ENCODE data around the gene ITIH1.

Gene ITIH1

DNA sequence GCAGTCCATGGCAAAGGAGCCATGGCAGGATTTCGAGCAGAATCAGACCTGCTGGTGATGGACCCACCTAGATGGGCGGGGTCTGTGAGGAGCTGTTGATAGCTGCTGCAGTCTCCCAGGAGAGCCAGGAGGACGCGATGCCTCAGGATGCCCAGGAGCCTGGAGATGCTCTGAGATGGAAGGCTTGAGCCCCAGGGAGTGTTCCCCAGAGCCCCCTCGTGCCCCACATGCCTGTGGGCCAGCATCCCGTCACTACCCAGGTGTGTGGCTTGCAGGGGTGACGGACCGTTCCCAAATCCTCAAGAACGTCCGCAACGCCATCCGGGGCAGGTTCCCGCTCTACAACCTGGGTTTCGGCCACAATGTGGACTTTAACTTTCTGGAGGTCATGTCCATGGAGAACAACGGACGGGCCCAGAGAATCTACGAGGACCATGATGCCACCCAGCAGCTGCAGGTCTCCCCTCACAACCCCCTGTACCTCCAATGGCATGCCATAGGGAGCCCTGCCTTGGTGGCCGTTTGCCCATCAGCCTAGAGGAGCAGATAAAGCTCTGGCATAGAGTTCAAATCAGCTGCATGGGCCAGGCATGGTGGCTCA, 6.7 kb downstream of the ITIH1 start:
- no peak for TF ChIP-seq SIN3A (IDR thresholded peaks at IDR 0.05; ENCODE audit: borderline replicate concordance, insufficient read depth, low read length)
- no peak for TF ChIP-seq POLR2AphosphoS5 (IDR thresholded peaks at IDR 0.05; ENCODE audit: low read depth, low read length)
- TF ChIP-seq FOXP2 (optimal IDR thresholded peaks at IDR 0.05; ENCODE audit: borderline replicate concordance, extremely low read depth, extremely low read length, insufficient read depth), result no peak
- no peak for TF ChIP-seq TAF1 (IDR thresholded peaks at IDR 0.05; ENCODE audit: borderline replicate concordance, insufficient read depth, low read length)

DNA sequence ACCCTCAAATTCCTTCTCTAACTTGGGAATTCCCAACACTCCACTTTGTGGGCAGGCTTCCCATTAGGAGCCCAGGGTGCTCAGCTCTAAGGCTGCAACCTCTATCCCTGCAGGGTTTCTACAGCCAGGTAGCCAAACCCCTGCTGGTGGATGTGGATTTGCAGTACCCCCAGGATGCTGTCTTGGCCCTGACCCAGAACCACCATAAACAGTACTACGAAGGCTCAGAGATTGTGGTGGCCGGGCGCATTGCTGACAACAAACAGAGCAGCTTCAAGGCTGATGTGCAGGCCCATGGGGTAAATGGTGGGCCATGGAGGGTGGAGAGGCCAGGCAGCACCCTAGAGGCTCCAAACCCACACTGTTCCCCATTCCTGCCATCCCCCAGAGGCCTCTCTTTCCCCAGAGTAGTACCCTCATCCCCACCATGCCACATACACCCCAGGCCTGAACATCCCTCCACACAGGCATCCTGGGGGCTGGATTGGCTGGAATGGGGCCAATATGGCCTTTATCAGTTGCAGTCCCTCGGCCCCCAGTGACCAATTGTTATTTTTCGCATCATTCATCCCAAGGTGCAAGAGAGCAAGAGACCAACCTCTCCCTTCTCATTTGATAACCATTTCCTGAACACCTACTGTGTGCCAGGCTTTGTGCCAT, 7.7 kb downstream of the ITIH1 start:
- TF ChIP-seq, protein P1, sequence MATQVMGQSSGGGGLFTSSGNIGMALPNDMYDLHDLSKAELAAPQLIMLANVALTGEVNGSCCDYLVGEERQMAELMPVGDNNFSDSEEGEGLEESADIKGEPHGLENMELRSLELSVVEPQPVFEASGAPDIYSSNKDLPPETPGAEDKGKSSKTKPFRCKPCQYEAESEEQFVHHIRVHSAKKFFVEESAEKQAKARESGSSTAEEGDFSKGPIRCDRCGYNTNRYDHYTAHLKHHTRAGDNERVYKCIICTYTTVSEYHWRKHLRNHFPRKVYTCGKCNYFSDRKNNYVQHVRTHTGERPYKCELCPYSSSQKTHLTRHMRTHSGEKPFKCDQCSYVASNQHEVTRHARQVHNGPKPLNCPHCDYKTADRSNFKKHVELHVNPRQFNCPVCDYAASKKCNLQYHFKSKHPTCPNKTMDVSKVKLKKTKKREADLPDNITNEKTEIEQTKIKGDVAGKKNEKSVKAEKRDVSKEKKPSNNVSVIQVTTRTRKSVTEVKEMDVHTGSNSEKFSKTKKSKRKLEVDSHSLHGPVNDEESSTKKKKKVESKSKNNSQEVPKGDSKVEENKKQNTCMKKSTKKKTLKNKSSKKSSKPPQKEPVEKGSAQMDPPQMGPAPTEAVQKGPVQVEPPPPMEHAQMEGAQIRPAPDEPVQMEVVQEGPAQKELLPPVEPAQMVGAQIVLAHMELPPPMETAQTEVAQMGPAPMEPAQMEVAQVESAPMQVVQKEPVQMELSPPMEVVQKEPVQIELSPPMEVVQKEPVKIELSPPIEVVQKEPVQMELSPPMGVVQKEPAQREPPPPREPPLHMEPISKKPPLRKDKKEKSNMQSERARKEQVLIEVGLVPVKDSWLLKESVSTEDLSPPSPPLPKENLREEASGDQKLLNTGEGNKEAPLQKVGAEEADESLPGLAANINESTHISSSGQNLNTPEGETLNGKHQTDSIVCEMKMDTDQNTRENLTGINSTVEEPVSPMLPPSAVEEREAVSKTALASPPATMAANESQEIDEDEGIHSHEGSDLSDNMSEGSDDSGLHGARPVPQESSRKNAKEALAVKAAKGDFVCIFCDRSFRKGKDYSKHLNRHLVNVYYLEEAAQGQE (IDR thresholded peaks at IDR 0.05; ENCODE audit: insufficient read depth in 1 of 2, low read depth in 2 of 2, low read length in 2 of 2), result no peak
- TF ChIP-seq TAF1 (IDR thresholded peaks at IDR 0.05; ENCODE audit: borderline replicate concordance, insufficient read depth, low read length) (no peak), SIN3A (IDR thresholded peaks at IDR 0.05; ENCODE audit: borderline replicate concordance, insufficient read depth, low read length) (no peak), POLR2AphosphoS5 (IDR thresholded peaks at IDR 0.05; ENCODE audit: low read depth, low read length) (no peak), FOXP2 (optimal IDR thresholded peaks at IDR 0.05; ENCODE audit: borderline replicate concordance, extremely low read depth, extremely low read length, insufficient read depth) (no peak)

DNA sequence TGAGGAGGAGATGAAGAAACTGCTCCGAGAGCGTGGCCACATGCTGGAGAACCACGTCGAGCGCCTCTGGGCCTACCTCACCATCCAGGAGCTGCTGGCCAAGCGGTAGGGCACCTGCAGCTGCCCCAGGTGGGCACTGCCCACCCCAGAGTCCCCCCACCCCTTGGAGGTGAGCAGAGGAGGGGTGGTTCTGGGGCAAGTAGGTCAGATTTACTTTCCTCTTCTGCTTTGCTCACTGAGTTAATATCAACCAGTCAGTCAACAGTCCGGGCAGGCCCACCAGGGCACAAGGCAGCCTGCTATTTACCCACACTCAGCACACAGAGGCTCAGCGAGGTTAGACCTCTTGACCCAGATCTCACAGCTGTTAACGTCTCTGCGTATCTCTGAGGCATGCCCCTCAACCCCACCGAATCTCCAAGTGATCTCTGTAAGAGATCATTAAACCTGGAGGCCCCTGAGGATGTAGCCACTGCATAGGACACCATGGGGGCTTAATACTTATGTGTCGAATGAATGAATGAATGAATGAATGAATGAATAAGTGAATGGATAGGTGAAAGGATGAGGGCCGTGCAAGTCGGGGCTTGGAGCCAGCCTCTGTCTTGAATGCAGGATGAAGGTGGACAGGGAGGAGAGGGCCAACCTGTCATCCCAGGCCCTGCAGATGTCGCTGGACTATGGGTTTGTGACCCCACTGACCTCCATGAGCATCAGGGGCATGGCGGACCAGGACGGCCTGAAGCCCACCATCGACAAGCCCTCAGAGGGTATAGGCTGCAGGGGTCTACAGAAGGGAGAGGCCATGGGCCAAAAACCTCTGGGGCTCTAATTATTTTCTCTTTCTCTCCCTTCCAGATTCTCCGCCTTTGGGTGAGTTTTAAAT, 9.2 kb downstream of the ITIH1 start:
- TF ChIP-seq SIN3A (IDR thresholded peaks at IDR 0.05; ENCODE audit: borderline replicate concordance, insufficient read depth, low read length) (no peak), FOXP2 (optimal IDR thresholded peaks at IDR 0.05; ENCODE audit: borderline replicate concordance, extremely low read depth, extremely low read length, insufficient read depth) (no peak)
- TF ChIP-seq, protein P1 (IDR thresholded peaks at IDR 0.05; ENCODE audit: insufficient read depth in 1 of 2, low read depth in 2 of 2, low read length in 2 of 2), result no peak

DNA sequence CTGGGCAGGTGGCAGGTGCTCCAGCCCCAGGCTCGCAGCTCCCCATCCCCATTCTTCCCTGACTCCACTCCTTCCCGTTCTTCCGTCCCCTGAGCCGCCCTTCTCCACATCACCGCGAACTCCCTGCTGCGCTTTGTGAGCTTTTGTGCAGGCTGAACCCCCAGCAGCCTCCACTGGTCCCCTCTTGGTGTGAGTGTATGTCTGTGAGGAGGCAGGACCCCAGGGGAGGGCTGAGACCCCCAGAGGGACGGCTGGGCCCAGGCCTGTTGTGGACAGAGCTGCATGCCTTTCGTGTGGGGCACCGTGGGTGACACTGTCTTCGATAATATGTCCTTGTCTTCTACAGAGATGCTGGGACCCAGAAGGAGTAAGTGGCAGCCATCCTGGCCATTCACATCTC, 9.8 kb downstream of the ITIH1 start:
- TF ChIP-seq SIN3A (IDR thresholded peaks at IDR 0.05; ENCODE audit: borderline replicate concordance, insufficient read depth, low read length), result no peak
- no peak for TF ChIP-seq POLR2AphosphoS5 (IDR thresholded peaks at IDR 0.05; ENCODE audit: low read depth, low read length)
- TF ChIP-seq, protein P1 (IDR thresholded peaks at IDR 0.05; ENCODE audit: insufficient read depth in 1 of 2, low read depth in 2 of 2, low read length in 2 of 2), result no peak
- no peak for TF ChIP-seq FOXP2 (optimal IDR thresholded peaks at IDR 0.05; ENCODE audit: borderline replicate concordance, extremely low read depth, extremely low read length, insufficient read depth)
- no peak for TF ChIP-seq TAF1 (IDR thresholded peaks at IDR 0.05; ENCODE audit: borderline replicate concordance, insufficient read depth, low read length)
